Activated T-helper 9 cell treated with anti-CD3 and anti-CD28 coated beads, Interleukin-2, amount 50 U/mL, for 16 hours (primary cell): ENCODE measurements around the gene KCNG4.
A peak's percentile ranks its signal among the peaks of the same experiment; 100 is the strongest.

Source experiments
- DNase-seq: peaks from one replicate; pipeline ENCODE4 v3.0.0-alpha.2; 2020; ENCODE audit warnings: low read depth

Gene KCNG4

GRCh38 chr16:84182680-84183571 is 56.9 kb downstream of the KCNG4 start:
- no peak for DNase-seq

- DNase-seq: no peak
These were observed 57.7 kb downstream of the KCNG4 start for GRCh38 chr16:84182104-84182503.

GRCh38 chr16:84181144-84181915 is 58.5 kb downstream of the KCNG4 start:
- no peak for DNase-seq

- no peak for DNase-seq
These were observed 59.2 kb downstream of the KCNG4 start for GRCh38 chr16:84180519-84181140.

GRCh38 chr16:84179612-84180320 is 60.0 kb downstream of the KCNG4 start:
- no peak for DNase-seq

GRCh38 chr16:84178892-84179611 is 60.8 kb downstream of the KCNG4 start:
- DNase-seq: no peak

GRCh38 chr16:84178146-84178765 is 61.6 kb downstream of the KCNG4 start:
- no peak for DNase-seq

GRCh38 chr16:84177741-84178073 is 62.1 kb downstream of the KCNG4 start:
- DNase-seq: no peak

- DNase-seq: no peak
These were observed 63.4 kb downstream of the KCNG4 start for GRCh38 chr16:84176192-84177053.

GRCh38 chr16:84175350-84176081 is 64.3 kb downstream of the KCNG4 start:
- peak; percentile 21 for DNase-seq

- DNase-seq: no peak
These were observed 65.4 kb downstream of the KCNG4 start for GRCh38 chr16:84174396-84174795.

- DNase-seq: no peak
These were observed 70.0 kb downstream of the KCNG4 start for GRCh38 chr16:84169765-84170310.
